Heart left ventricle (tissue), 13 donors: ENCODE data around the gene TGFBR3.

ENCODE experiments used
- POLR2A ChIP-seq, 2 donors: fragments of 450-650 bp; IDR thresholded peaks; one replicate each; pipeline ENCODE4 v1.6.1; 2017; ENCODE audit warnings: antibody characterized with exemption in 2 of 2, mild to moderate bottlenecking in 2 of 2, moderate library complexity in 2 of 2
- TF ChIP-seq, protein P1 (sequence below), 12 donors: fragments of 200-600 bp; sonication (generic) in 4 of 12; IDR thresholded peaks; one replicate each; pipeline versions ENCODE4 v1.5.0 to v1.8.0; 2018 to 2022; ENCODE audit warnings: antibody characterized with exemption in 12 of 12, mild to moderate bottlenecking in 5 of 12
- donor health status: ischemic (EF 13 %, LVEDD 7.1; RV severe dilation, severe dysfunction).
- donor health status: DM: no; HTN: yes; CAD: no.
- donor health status: DM: no; HTN: no; CAD: no.
- donor health status: ischemic (EF 25% LVEDD 6.9; RV normal size, moderate dysfunction).
- donor health status: ischemic (EF 25% LVEDD 5.7; RV mildly dilated, moderate dysfunction).
- donor health status: ischemic (EF 35%, LVEDD 5.7; RV mildly dilated, moderate dysfunction).
- donor health status: nonischemic (EF 11% LVEDD 7.7; RV severe dilation, severe dysfunction).
- donor health status: DM: yes; HTN: yes; CAD: no.
- donor health status: PGD.
- donor health status: ischemic (EF 29% LVEDD 5.4; RV normal size, mild dysfunction).
- donor health status: nonischemic (EF 23%, LVEDD 6.1; RV moderate dilation, normal function).

DNA sequence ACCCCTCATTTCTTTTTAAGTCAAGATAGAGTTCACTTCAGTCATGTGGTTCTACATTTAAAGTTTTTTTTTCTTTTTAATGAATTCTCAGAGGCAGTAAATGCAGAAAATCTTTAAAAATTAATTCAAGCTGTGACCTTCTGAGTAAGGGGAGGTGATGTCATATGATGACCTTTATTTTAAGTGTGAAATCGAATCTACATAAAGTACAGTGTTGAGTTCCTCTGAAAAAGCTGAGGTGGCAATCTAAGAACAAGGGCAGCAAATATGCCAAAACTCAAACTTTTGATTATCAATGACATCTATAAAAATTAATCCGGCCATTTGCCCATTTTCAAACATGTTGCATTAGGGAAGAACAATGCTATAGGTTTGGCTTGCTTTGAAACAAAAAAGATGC, 211.8 kb downstream of the TGFBR3 start:
- TF ChIP-seq, protein P1, sequence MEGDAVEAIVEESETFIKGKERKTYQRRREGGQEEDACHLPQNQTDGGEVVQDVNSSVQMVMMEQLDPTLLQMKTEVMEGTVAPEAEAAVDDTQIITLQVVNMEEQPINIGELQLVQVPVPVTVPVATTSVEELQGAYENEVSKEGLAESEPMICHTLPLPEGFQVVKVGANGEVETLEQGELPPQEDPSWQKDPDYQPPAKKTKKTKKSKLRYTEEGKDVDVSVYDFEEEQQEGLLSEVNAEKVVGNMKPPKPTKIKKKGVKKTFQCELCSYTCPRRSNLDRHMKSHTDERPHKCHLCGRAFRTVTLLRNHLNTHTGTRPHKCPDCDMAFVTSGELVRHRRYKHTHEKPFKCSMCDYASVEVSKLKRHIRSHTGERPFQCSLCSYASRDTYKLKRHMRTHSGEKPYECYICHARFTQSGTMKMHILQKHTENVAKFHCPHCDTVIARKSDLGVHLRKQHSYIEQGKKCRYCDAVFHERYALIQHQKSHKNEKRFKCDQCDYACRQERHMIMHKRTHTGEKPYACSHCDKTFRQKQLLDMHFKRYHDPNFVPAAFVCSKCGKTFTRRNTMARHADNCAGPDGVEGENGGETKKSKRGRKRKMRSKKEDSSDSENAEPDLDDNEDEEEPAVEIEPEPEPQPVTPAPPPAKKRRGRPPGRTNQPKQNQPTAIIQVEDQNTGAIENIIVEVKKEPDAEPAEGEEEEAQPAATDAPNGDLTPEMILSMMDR (IDR thresholded peaks at IDR 0.05): no peak
- no peak for TF ChIP-seq POLR2A (IDR thresholded peaks at IDR 0.05)
